Measurements from ENCODE around the gene IL17RC. TPM values are rescaled to one million over a fixed set of nuclear protein-coding genes. Genes with fewer than 3 reads are reported as not detected.

IL17RC gene
- total RNA-seq, 1 donor from 2014 or later = 3.1 TPM

GRCh38 chr3:9908286-9908685 is 8.6 kb upstream of the IL17RC start:
- no peak overlapping the region for H3K4me3 ChIP-seq
- no peak for TF ChIP-seq CTCF (IDR thresholded peaks at IDR 0.05)
- no peak for TF ChIP-seq EZH2phosphoT487 (IDR thresholded peaks at IDR 0.05)
- TF ChIP-seq EZH2 (IDR thresholded peaks at IDR 0.05) = no peak
- no peak overlapping the region for H3K4me3 Mint-ChIP-seq
- no peaks in the 10 kb centered on the region for H3K79me2 ChIP-seq (ENCODE audit: low read depth)
- H3K4me1 Mint-ChIP-seq = peaks cover 5% of the 10 kb centered on the region
- H3K27ac ChIP-seq = no peak overlapping the region
- no peak overlapping the region for H3K27ac Mint-ChIP-seq
- H2AFZ ChIP-seq (replicated peaks) = no peak overlapping the region
- no peaks in the 10 kb centered on the region for H3K4me1 ChIP-seq
- DNase-seq (ENCODE audit: low spot score) = no peak
- H3K9ac ChIP-seq = no peak overlapping the region
- no peak overlapping the region for H3K4me2 ChIP-seq
- no peaks in the 10 kb centered on the region for H3K9me3 ChIP-seq (ENCODE audit: low read depth)
- no peaks in the 10 kb centered on the region for H3F3A ChIP-seq (ENCODE audit: low read depth)
- H3K27me3 Mint-ChIP-seq (ENCODE audit: insufficient read depth, low read depth) = peaks cover 5% of the 10 kb centered on the region
- H3K27me3 ChIP-seq = no peaks in the 10 kb centered on the region
- no peaks in the 10 kb centered on the region for H4K20me1 ChIP-seq (ENCODE audit: low read depth)
- no peaks in the 10 kb centered on the region for H3K36me3 ChIP-seq
- H3K9me3 Mint-ChIP-seq = no peaks in the 10 kb centered on the region
- no peaks in the 10 kb centered on the region for H3K36me3 Mint-ChIP-seq

- Histone ChIP-seq H3F3A (ENCODE audit: low read depth) (peaks cover 4% of the 10 kb centered on the region), H3K79me2 (ENCODE audit: low read depth) (no peaks in the 10 kb centered on the region), H3K4me3 (no peak overlapping the region), H3K4me2 (no peak overlapping the region), H3K27ac (no peak overlapping the region), H3K4me1 (no peaks in the 10 kb centered on the region), H4K20me1 (ENCODE audit: low read depth) (no peaks in the 10 kb centered on the region), H3K9me3 (ENCODE audit: low read depth) (no peaks in the 10 kb centered on the region), H3K27me3 (peaks cover 5% of the 10 kb centered on the region), H3K9ac (no peak overlapping the region), H2AFZ (replicated peaks) (no peak overlapping the region), H3K36me3 (no peaks in the 10 kb centered on the region)
- Mint-ChIP-seq H3K4me3 (no peak overlapping the region), H3K36me3 (no peaks in the 10 kb centered on the region), H3K27ac (no peak overlapping the region), H3K9me3 (no peaks in the 10 kb centered on the region), H3K27me3 (ENCODE audit: insufficient read depth, low read depth) (peaks cover 5% of the 10 kb centered on the region), H3K4me1 (peaks cover 3% of the 10 kb centered on the region)
- TF ChIP-seq EZH2phosphoT487 (IDR thresholded peaks at IDR 0.05) (no peak), CTCF (IDR thresholded peaks at IDR 0.05) (no peak), EZH2 (IDR thresholded peaks at IDR 0.05) (no peak)
- DNase-seq (ENCODE audit: low spot score) = no peak
These were observed 7.5 kb upstream of the IL17RC start for GRCh38 chr3:9909221-9910013.

- H3K36me3 ChIP-seq = no peaks in the 10 kb centered on the region
- TF ChIP-seq CTCF (IDR thresholded peaks at IDR 0.05) (no peak), EZH2 (IDR thresholded peaks at IDR 0.05) (no peak), EZH2phosphoT487 (IDR thresholded peaks at IDR 0.05) (no peak)
These were observed 5.0 kb upstream of the IL17RC start for GRCh38 chr3:9911863-9912262.

More at GRCh38 chr3:9911863-9912262, 5.0 kb upstream of the IL17RC start:
- H3K4me3 Mint-ChIP-seq = no peak overlapping the region
- peaks cover 5% of the 10 kb centered on the region for H3K27me3 Mint-ChIP-seq (ENCODE audit: insufficient read depth, low read depth)
- no peak overlapping the region for H3K27ac Mint-ChIP-seq
- peaks cover 16% of the 10 kb centered on the region for H3K4me1 ChIP-seq
- peaks cover 14% of the 10 kb centered on the region for H3F3A ChIP-seq (ENCODE audit: low read depth)
- H3K9ac ChIP-seq = no peak overlapping the region
- H3K9me3 Mint-ChIP-seq = no peaks in the 10 kb centered on the region
- no peak overlapping the region for H3K4me2 ChIP-seq
- no peak overlapping the region for H3K27ac ChIP-seq
- H3K27me3 ChIP-seq = peaks cover 30% of the 10 kb centered on the region
- H3K9me3 ChIP-seq (ENCODE audit: low read depth) = no peaks in the 10 kb centered on the region
- H3K4me1 Mint-ChIP-seq = peaks cover 13% of the 10 kb centered on the region
- no peaks in the 10 kb centered on the region for H3K36me3 Mint-ChIP-seq
- no peaks in the 10 kb centered on the region for H3K79me2 ChIP-seq (ENCODE audit: low read depth)
- DNase-seq (ENCODE audit: low spot score) = no peak
- no peaks in the 10 kb centered on the region for H4K20me1 ChIP-seq (ENCODE audit: low read depth)
- no peak overlapping the region for H2AFZ ChIP-seq (replicated peaks)
- H3K4me3 ChIP-seq = no peak overlapping the region
